Measurements from ENCODE around the gene PIMREG. TPM values are rescaled to one million over a fixed set of nuclear protein-coding genes. Genes with fewer than 3 reads are reported as not detected.
A peak's percentile ranks its signal among the peaks of the same experiment; 100 is the strongest.

PIMREG gene
- polyA plus RNA-seq, 3 donors = 19.5 to 29.9 (median 29.4) TPM

GRCh38 chr17:6487251-6488007, 43.2 kb downstream of the PIMREG start:
- no peak for DNase-seq (ENCODE audit: extremely low read depth in 1 of 11, low read depth in 9 of 11, low spot score in 4 of 11)

- DNase-seq (ENCODE audit: extremely low read depth in 1 of 11, low read depth in 9 of 11, low spot score in 4 of 11) = no peak
These were observed 43.8 kb downstream of the PIMREG start for GRCh38 chr17:6488008-6488539.

GRCh38 chr17:6489016-6489550, 44.8 kb downstream of the PIMREG start:
- no peak for DNase-seq (ENCODE audit: extremely low read depth in 1 of 11, low read depth in 9 of 11, low spot score in 4 of 11)

GRCh38 chr17:6491071-6491700, 46.9 kb downstream of the PIMREG start:
- no peak for DNase-seq (ENCODE audit: extremely low read depth in 1 of 11, low read depth in 9 of 11, low spot score in 4 of 11)

GRCh38 chr17:6492892-6493674, 48.8 kb downstream of the PIMREG start:
- peak in 2 of 11 donors; percentile 39 to 43 for DNase-seq (ENCODE audit: extremely low read depth in 1 of 11, low read depth in 9 of 11, low spot score in 4 of 11)

GRCh38 chr17:6494239-6494941, 50.1 kb downstream of the PIMREG start:
- no peak for DNase-seq (ENCODE audit: extremely low read depth in 1 of 11, low read depth in 9 of 11, low spot score in 4 of 11)

GRCh38 chr17:6495450-6496115, 51.3 kb downstream of the PIMREG start:
- DNase-seq (ENCODE audit: extremely low read depth in 1 of 11, low read depth in 9 of 11, low spot score in 4 of 11) = no peak

- DNase-seq (ENCODE audit: extremely low read depth in 1 of 11, low read depth in 9 of 11, low spot score in 4 of 11) = peak in 5 of 11 donors; percentile 35 to 54 (median 44)
These were observed 51.8 kb downstream of the PIMREG start for GRCh38 chr17:6496116-6496481.

GRCh38 chr17:6496640-6497441, 52.6 kb downstream of the PIMREG start:
- DNase-seq (ENCODE audit: extremely low read depth in 1 of 11, low read depth in 9 of 11, low spot score in 4 of 11) = no peak

GRCh38 chr17:6497496-6498221, 53.4 kb downstream of the PIMREG start:
- peak in 2 of 11 donors; percentile 30 to 37 for DNase-seq (ENCODE audit: extremely low read depth in 1 of 11, low read depth in 9 of 11, low spot score in 4 of 11)

GRCh38 chr17:6498356-6498755, 54.1 kb downstream of the PIMREG start:
- DNase-seq (ENCODE audit: extremely low read depth in 1 of 11, low read depth in 9 of 11, low spot score in 4 of 11) = no peak

GRCh38 chr17:6498901-6499540, 54.8 kb downstream of the PIMREG start:
- DNase-seq (ENCODE audit: extremely low read depth in 1 of 11, low read depth in 9 of 11, low spot score in 4 of 11) = no peak

Other genes starting within 250 kb of the PIMREG start
- gene AIPL1, start 9.3 kb upstream of the PIMREG start, polyA plus RNA-seq (ENCODE audit: insufficient read length in 3 of 3) = under 1 TPM in 1 of 3 donors, not detected in 2; 0.14 TPM
- gene PITPNM3, start 112.1 kb downstream of the PIMREG start, polyA plus RNA-seq (ENCODE audit: insufficient read length in 3 of 3) = 10 to 100 TPM in 2 of 3 donors, 1 to 10 TPM in 1; 7.4 to 11.2 (median 10.2) TPM
- gene KIAA0753, start 196.3 kb downstream of the PIMREG start, polyA plus RNA-seq (ENCODE audit: insufficient read length in 3 of 3) = 10 to 100 TPM; 33.2 to 41.6 (median 39.0) TPM
- gene TXNDC17, start 196.6 kb downstream of the PIMREG start, polyA plus RNA-seq (ENCODE audit: insufficient read length in 3 of 3) = 100 to 1,000 TPM in 1 of 3 donors, 10 to 100 TPM in 2; 80.4 to 104 (median 96.3) TPM
- 10 to 100 TPM; 23.2 to 26.7 (median 24.7) TPM for gene MED31, start 207.2 kb downstream of the PIMREG start, polyA plus RNA-seq (ENCODE audit: insufficient read length in 3 of 3)
- gene C17orf100, start 207.3 kb downstream of the PIMREG start, polyA plus RNA-seq (ENCODE audit: insufficient read length in 3 of 3) = 10 to 100 TPM; 10.3 to 11.3 (median 11.2) TPM